Lower leg skin (tissue), 4 donors: ENCODE data around the gene RILPL2. TPM values are rescaled to one million over a fixed set of nuclear protein-coding genes. Genes with fewer than 3 reads are reported as not detected.
A peak's percentile ranks its signal among the peaks of the same experiment; 100 is the strongest.
"Not testable (repeated sequence)": the region's sequence is repeated elsewhere in the genome, so short reads cannot be mapped to it uniquely, and the experiment has no call there.

Experiments
- DNase-seq, 2 donors: peaks; one replicate each; pipeline ENCODE4 v3.0.0-alpha.2; 2019; ENCODE audit warnings: low spot score in 2 of 2
- H3K4me3 ChIP-seq: fragments of 200-600 bp; sonication (generic); 2 replicates; pipeline ENCODE4 v1.5.1; 2017; ENCODE audit warnings: mild to moderate bottlenecking, low read depth; ENCODE audit not compliant: poor library complexity, severe bottlenecking
- CTCF ChIP-seq, 3 donors: fragments of 450-650 bp; IDR thresholded peaks; one replicate each; pipeline ENCODE4 v1.5.1; 2016; ENCODE audit warnings: antibody characterized with exemption in 3 of 3, mild to moderate bottlenecking in 3 of 3, moderate library complexity in 2 of 3
- POLR2A ChIP-seq, 2 donors: fragments of 450-650 bp; IDR thresholded peaks; one replicate each; pipeline ENCODE4 v1.6.1; 2016 to 2017; ENCODE audit warnings: antibody characterized with exemption in 2 of 2, mild to moderate bottlenecking in 1 of 2, moderate library complexity in 1 of 2
- WGBS, 2 donors: methylation state at CpG; one replicate each; pipeline ENCODE4 v1.1.5; 2018; 5-methylcytosine and 5-hydroxymethylcytosine counted together
- intact Hi-C: fragments of 100-400 bp; cut with DNase I; formaldehyde crosslinking; loops from one replicate; pipeline ENCODE4 v1.15.0; 2023; ENCODE audit warnings: low total_unique reads
- total RNA-seq, 4 donors: library from RNA; depleted of rRNA; stranded (reverse); fragments of >200 nt; gene quantifications; one replicate each; pipeline ENCODE4 v1.1.0, GENCODE V29; 2016

The RILPL2 gene
- total RNA-seq, 4 donors from 2014 or later: 2.8 to 5.6 (median 4.2) TPM

- peak; percentile 73 to 95 for DNase-seq
- WGBS, 2 donors: 1% methylated on average over 44 to 48 of the region's 48 CpGs
- H3K4me3 ChIP-seq: peak within 1 kb of the TSS; percentile 90
- TF ChIP-seq POLR2A (IDR thresholded peaks at IDR 0.05) (no peak), CTCF (IDR thresholded peaks at IDR 0.05) (no peak)
- intact Hi-C loops: no loop called here
Observed at GRCh38 chr12:123457980-123458779, 21.7 kb upstream of the RILPL2 start, which contains the start of gene SNRNP35. SNRNP35 (plus strand) TSS chr12:123458139; CDS start chr12:123465541, 7,402 bp downstream.

- 53 to 61% methylated on average over 3 of the region's 3 CpGs for WGBS, 2 donors
- intact Hi-C loops: no loop called here
- no peak for DNase-seq
- no peak overlapping the region for H3K4me3 ChIP-seq
- TF ChIP-seq POLR2A (IDR thresholded peaks at IDR 0.05) (no peak), CTCF (IDR thresholded peaks at IDR 0.05) (no peak)
Observed at GRCh38 chr12:123453165-123453564, 16.7 kb upstream of the RILPL2 start.

- DNase-seq, H3K4me3 ChIP-seq, intact Hi-C loops: not testable (repeated sequence)
- WGBS, 2 donors: 0 to 58% methylated on average over 1 of the region's 1 CpG
Observed at GRCh38 chr12:123452276-123452550, 15.7 kb upstream of the RILPL2 start.

GRCh38 chr12:123450636-123451035 is 14.2 kb upstream of the RILPL2 start:
- 88 to 92% methylated on average over 9 of the region's 9 CpGs for WGBS, 2 donors
- H3K4me3 ChIP-seq: no peak overlapping the region
- TF ChIP-seq POLR2A (IDR thresholded peaks at IDR 0.05) (no peak), CTCF (IDR thresholded peaks at IDR 0.05) (no peak)
- no peak for DNase-seq
- intact Hi-C loops: no loop called here

- WGBS, 2 donors: 72 to 78% methylated on average over 4 of the region's 4 CpGs
- TF ChIP-seq CTCF (IDR thresholded peaks at IDR 0.05) (no peak), POLR2A (IDR thresholded peaks at IDR 0.05) (no peak)
- H3K4me3 ChIP-seq: no peak overlapping the region
- intact Hi-C loops: no loop called here
- no peak for DNase-seq
Observed at GRCh38 chr12:123449856-123450255, 13.4 kb upstream of the RILPL2 start.

- no peak overlapping the region for H3K4me3 ChIP-seq
- 81 to 91% methylated on average over 2 of the region's 2 CpGs for WGBS, 2 donors
- DNase-seq: no peak
- TF ChIP-seq CTCF (IDR thresholded peaks at IDR 0.05): no peak
- TF ChIP-seq POLR2A (IDR thresholded peaks at IDR 0.05): no peak
- intact Hi-C loops: no loop called here
Observed at GRCh38 chr12:123449249-123449733, 12.8 kb upstream of the RILPL2 start.
